B cell (primary cell): ENCODE measurements around the gene PTPRN2.

Experiments used
- EZH2 ChIP-seq: IDR thresholded peaks from 2 replicates; pipeline ENCODE4 v1.6.1; 2012; ENCODE audit warnings: borderline replicate concordance, low read depth, mild to moderate bottlenecking, moderate library complexity, low read length; ENCODE audit not compliant: insufficient read depth, poor library complexity, severe bottlenecking
- TF ChIP-seq, protein P1 (sequence below): fragments of 200-600 bp; IDR thresholded peaks from one replicate; pipeline ENCODE4 v1.8.0; 2022; ENCODE audit warnings: antibody characterized with exemption, mild to moderate bottlenecking

- TF ChIP-seq, protein P1, sequence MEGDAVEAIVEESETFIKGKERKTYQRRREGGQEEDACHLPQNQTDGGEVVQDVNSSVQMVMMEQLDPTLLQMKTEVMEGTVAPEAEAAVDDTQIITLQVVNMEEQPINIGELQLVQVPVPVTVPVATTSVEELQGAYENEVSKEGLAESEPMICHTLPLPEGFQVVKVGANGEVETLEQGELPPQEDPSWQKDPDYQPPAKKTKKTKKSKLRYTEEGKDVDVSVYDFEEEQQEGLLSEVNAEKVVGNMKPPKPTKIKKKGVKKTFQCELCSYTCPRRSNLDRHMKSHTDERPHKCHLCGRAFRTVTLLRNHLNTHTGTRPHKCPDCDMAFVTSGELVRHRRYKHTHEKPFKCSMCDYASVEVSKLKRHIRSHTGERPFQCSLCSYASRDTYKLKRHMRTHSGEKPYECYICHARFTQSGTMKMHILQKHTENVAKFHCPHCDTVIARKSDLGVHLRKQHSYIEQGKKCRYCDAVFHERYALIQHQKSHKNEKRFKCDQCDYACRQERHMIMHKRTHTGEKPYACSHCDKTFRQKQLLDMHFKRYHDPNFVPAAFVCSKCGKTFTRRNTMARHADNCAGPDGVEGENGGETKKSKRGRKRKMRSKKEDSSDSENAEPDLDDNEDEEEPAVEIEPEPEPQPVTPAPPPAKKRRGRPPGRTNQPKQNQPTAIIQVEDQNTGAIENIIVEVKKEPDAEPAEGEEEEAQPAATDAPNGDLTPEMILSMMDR: no peak
- no peak for TF ChIP-seq EZH2
Measured at GRCh38 chr7:158299607-158300006, 288.0 kb downstream of the PTPRN2 start.
